ENCODE measurements around the gene CEACAM18. TPM values are rescaled to one million over a fixed set of nuclear protein-coding genes. Genes with fewer than 3 reads are reported as not detected.
"Not testable (repeated sequence)": the region's sequence is repeated elsewhere in the genome, so short reads cannot be mapped to it uniquely, and the experiment has no call there.

CEACAM18 gene
- polyA plus RNA-seq, 3 donors, result not detected

- no peak for DNase-seq
Measured at GRCh38 chr19:51460164-51460992, 18.0 kb upstream of the CEACAM18 start.

- DNase-seq, result no peak
Measured at GRCh38 chr19:51461723-51462161, 16.6 kb upstream of the CEACAM18 start.

- no peak for DNase-seq
Measured at GRCh38 chr19:51462276-51462675, 16.1 kb upstream of the CEACAM18 start.

DNA sequence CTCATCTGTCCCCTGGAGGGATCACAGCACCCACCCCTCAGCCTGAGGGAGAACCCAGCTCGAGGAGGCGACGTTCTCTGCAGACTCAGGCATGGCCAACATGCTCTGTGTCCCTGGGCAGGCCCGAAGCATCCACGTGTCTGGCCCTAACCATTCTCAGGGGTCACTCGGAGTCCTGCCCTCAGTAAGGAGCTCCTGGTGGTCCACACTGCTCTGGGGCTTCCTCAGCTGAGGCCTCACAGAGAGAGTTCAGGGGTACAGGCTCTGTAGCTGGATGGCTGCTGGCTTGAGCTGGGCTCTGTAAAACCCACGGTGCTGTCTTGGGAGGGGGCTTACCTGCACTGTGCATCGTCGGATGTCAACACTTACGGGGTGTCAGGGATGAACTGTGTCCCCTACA lies 15.7 kb upstream of the CEACAM18 start:
- no peak for DNase-seq

- not testable (repeated sequence) for DNase-seq
Measured at GRCh38 chr19:51463976-51464581, 14.3 kb upstream of the CEACAM18 start.

DNA sequence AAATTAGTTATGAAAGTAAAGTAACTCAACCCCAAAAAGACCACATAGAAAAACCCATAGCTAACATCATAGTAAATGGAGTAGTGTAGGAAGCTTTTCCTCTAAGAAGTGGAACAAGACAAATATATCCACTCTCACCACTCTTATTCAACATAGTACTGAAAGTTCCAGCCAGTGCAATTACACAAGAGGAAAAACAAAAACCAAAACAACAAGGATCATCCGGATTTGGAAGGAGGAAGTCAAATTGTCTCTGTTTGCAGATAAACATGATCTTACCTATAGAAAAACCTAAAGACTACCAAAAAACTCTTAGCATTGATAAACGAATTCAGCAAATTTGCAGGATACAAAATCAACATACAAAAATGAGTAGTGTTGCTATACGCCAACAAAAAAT lies 11.6 kb upstream of the CEACAM18 start:
- DNase-seq, result no peak

GRCh38 chr19:51467864-51468544 lies 10.3 kb upstream of the CEACAM18 start:
- DNase-seq, result no peak

- DNase-seq, result no peak
Measured at GRCh38 chr19:51468545-51468920, 9.8 kb upstream of the CEACAM18 start.

DNA sequence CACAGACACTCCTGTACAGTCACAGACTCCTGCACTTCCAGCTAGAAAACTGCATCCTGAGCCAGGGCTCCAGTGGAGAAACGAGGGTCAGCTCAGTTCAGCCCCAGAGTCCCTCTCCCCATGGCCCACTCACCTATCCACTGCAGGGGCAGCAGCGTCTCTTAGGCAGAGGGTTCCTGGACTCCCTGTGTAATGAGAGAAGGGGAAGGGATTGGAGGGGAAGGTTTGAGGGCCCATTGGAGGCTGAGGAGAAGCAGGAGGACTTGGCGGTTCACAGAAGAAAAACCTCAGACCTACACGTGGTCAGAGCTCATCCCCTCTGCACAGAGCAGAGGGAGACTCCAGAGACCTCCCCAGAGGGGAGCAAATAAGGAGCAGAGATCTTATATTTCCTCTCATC lies 9.2 kb upstream of the CEACAM18 start:
- DNase-seq, result no peak

DNA sequence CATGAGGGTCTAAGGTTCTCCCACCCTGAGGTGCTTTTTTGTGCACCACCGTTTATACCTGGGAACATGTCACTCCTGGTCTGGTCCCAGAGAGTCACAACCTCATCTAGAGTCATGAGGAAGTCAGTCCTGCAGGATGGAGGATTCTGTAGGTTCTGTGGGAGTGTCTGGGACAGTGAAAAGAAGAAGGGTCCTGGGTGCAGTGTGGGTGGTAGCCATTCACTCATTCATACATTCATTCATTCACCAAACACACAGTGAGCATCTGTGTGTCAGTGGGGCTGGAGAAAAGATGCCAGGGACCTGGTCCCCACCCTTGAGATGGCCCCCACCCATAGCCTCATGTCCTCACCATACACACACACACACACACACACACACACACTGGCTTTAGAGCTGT lies 8.7 kb upstream of the CEACAM18 start:
- DNase-seq, result no peak

GRCh38 chr19:51470966-51471365 lies 7.4 kb upstream of the CEACAM18 start:
- DNase-seq, result no peak

GRCh38 chr19:51471527-51471926 lies 6.8 kb upstream of the CEACAM18 start:
- no peak for DNase-seq

DNA sequence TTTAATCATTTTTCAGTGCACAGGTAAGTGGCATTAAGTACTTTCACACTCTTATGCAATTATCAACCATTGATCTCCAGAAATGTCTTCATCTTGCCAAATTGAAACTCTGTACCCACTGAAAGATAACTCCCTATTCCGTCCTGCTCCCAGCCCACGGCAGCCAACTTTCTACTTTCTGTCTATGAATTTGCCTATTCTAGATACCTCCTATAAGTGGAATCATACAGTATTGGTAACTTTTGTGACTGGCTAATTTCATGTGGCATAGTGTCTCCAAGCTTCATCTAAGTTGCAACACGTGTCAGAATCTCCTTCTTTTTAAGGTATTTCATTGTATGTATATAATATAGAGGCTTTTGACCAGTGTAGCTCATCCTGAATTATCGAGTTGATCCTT lies 5.7 kb upstream of the CEACAM18 start:
- no peak for DNase-seq

DNA sequence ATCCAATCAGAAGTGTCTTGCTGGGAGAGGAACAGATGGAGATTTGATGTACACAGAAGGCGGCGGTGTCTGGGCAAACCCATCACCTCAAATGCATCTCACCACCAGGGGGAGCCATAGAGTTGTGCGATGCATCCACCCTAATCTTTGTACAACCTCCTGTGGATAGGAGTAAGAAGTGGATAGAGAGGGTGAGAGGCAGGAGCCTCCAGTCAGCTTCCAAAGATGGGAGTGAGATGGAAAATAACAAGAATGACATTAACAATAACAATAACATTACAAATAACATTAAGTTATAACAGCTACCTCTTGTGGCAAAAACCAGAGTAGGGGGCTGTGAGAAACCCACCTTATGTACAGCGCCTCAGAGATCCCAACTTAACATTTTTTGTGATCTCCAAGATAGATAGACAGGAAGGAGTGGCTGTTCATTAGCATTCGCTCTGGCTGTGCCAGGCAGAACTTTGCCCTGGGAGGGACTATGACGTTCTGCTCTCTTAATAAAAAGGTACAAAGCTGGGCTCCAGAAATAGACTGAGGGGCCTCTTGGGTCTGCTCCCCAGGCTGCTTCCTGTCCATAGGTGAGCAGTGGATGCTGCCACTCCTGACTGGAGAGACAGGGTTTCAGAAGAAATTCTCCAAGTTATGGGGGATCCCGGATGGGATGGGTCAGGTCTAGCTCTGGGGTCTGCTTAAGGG lies 5.2 kb upstream of the CEACAM18 start:
- DNase-seq, result peak; percentile 38

- DNase-seq, result no peak
Measured at GRCh38 chr19:51476164-51476563, 2.2 kb upstream of the CEACAM18 start.

GRCh38 chr19:51477344-51477743 lies 995 bp upstream of the CEACAM18 start:
- no peak for DNase-seq

DNA sequence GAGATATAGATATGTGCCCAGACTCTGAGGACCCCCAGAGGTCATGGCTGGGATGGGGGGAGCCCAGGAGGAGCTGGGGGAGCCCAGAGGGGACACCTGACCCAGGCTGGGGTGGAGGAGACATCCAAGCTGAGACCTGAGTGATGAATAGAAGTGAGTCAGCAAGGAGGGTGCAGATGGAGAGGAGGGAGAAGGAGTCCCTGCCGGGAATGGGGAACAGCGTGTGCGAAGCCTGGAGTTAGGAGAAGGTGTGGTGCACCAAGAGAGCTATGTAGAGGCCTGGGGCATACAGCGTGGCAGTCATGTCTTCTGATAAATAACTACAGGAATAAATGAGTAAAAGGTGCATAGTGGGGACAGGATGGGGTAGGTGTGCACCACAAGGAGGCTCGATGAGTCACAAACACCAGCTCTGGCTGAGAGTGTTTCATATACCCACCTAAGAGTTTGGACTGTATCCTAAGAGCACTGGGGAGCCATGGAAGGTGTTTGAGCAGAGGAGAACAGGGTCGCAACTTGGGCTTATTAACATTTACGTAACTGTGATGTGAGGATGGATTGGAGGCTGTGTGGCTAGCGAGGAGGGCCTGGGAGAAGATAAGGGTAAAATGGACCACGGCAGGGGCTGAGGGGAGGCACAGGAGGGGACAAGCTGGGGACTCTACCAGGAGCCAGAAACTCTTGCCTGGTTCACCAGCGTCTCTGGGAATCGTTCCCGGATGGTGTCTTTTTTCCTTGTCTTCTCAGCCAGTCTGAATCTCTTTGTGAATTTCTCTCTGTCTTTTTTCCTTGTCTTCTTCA lies 1.4 kb downstream of the CEACAM18 start:
- DNase-seq, result no peak

DNA sequence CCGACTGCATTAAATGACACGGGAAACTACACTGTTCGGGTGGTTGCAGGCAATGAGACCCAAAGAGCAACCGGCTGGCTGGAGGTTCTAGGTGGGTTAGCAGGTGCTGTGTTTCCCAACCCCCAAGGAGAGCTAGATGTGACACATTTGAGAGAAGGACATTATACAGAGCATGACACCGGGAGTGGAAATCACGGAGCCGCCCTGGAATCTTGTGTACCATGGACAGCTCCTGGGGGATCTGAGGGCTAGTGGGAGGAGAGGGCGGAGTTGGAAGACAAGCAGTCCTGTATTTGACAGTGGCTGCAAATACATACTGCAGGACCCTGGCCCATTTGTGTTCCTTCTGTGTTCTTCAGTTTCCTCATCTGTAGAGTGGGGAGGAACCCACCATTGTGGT lies 2.3 kb downstream of the CEACAM18 start:
- DNase-seq, result peak; percentile 67

DNA sequence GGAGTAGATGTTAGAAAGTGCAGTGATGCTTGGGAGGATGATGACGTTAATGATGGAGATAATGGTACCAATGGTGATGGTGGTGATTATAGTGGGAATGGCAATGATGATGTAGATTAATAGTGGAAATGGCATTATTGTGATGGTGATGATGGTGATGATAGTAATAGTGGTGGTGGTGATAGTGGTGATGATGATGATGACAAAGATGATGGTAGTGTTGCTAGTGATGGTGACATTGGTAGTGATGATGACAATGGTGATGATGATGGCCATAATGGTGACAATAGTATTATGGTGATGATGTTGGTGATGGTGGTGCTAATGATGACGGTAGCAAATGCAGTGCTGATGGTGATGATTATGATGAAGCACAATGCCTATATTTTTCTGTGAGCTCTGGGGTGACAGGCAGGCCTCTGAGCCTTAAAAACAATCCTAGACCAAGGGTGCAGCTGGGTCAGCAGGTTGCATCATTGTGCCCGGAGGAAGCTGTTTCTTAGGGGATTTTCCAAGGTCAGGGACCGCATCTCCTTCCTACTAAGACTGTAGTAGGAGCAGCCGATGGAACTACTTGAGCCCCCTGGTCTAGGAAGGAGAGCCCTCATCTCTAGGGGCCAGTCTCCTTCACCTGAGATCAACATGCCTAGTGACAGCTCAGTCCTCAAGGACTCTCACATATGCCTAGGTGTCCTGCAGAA lies 7.8 kb downstream of the CEACAM18 start:
- no peak for DNase-seq

GRCh38 chr19:51488491-51488890 lies 10.2 kb downstream of the CEACAM18 start:
- DNase-seq, result no peak

DNA sequence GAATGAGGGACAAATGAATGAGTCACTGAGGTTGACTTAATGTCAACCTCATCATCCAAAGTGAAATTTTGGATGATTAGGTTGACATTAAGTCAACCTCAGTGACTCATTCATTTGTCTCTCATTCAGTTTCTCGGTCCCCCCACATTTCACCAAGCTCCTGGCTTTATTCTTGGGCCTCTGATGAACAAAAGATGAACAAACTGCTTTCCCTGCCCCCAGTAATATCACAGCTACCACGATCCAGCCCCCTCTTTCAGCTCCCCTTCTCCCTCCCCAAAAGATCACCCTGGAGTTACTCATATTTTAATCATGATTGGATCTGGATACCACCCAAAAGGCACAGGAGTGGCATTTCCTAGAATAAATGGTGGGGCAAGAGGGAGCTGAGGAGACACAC lies 10.8 kb downstream of the CEACAM18 start:
- no peak for DNase-seq

Data from renal pelvis (tissue), 4 donors.